Vagina (tissue), 2 donors: ENCODE data around the gene TMIE. TPM values are rescaled to one million over a fixed set of nuclear protein-coding genes. Genes with fewer than 3 reads are reported as not detected.

Experiments used
- DNase-seq, 2 donors: peaks; one replicate each; pipeline ENCODE4 v3.0.0-alpha.2; 2017; ENCODE audit errors: extremely low spot score in 2 of 2
- H3K27ac ChIP-seq: fragments of 200-600 bp; sonication (generic); one replicate; pipeline ENCODE4 v1.5.1; 2019
- H3K27me3 ChIP-seq: fragments of 200-600 bp; sonication (generic); one replicate; pipeline ENCODE4 v1.5.1; 2019
- H3K36me3 ChIP-seq, 2 donors: fragments of 200-600 bp; sonication (generic); one replicate each; pipeline ENCODE4 v1.5.1; 2017 to 2019
- H3K4me1 ChIP-seq: fragments of 200-600 bp; sonication (generic); one replicate; pipeline ENCODE4 v1.5.1; 2019
- H3K4me3 ChIP-seq, 2 donors: fragments of 200-600 bp; sonication (generic); 1 replicate in 1 of 2; 2 replicates in 1 of 2; pipeline ENCODE4 v1.5.1; 2016 to 2019
- H3K9me3 ChIP-seq: fragments of 200-600 bp; sonication (generic); one replicate; pipeline ENCODE4 v1.5.1; 2019
- POLR2A ChIP-seq, 2 donors: fragments of 450-650 bp; IDR thresholded peaks; one replicate each; pipeline ENCODE4 v1.6.1; 2017; ENCODE audit warnings: antibody characterized with exemption in 2 of 2, mild to moderate bottlenecking in 2 of 2, moderate library complexity in 2 of 2
- POLR2AphosphoS5 ChIP-seq, 2 donors: sonication (generic); formaldehyde crosslinking; IDR thresholded peaks; one replicate each; pipeline ENCODE4 v1.9.0; 2017; ENCODE audit warnings: antibody characterized with exemption in 2 of 2, mild to moderate bottlenecking in 2 of 2, low read depth in 1 of 2; ENCODE audit not compliant: insufficient read depth in 1 of 2
- intact Hi-C: fragments of 100-400 bp; cut with DNase I; formaldehyde crosslinking; loops from one replicate; pipeline ENCODE4 v1.15.1; 2023
- total RNA-seq: library from RNA; depleted of rRNA; stranded (reverse); fragments of >200 nt; gene quantifications from one replicate; pipeline ENCODE4 v1.2.3, GENCODE V29; 2016
- TF ChIP-seq, protein P1 (sequence below), 3 experiments: fragments of 450-650 bp in 2 of 3; fragments of 200-600 bp in 1 of 3; sonication (generic) in 1 of 3; IDR thresholded peaks; one replicate each; pipeline ENCODE4 v1.5.1; 2017 to 2019; ENCODE audit warnings: antibody characterized with exemption in 3 of 3, mild to moderate bottlenecking in 2 of 3, moderate library complexity in 2 of 3

TMIE gene
- total RNA-seq, 1 donor from 2014 or later, result 0.74 TPM

DNA sequence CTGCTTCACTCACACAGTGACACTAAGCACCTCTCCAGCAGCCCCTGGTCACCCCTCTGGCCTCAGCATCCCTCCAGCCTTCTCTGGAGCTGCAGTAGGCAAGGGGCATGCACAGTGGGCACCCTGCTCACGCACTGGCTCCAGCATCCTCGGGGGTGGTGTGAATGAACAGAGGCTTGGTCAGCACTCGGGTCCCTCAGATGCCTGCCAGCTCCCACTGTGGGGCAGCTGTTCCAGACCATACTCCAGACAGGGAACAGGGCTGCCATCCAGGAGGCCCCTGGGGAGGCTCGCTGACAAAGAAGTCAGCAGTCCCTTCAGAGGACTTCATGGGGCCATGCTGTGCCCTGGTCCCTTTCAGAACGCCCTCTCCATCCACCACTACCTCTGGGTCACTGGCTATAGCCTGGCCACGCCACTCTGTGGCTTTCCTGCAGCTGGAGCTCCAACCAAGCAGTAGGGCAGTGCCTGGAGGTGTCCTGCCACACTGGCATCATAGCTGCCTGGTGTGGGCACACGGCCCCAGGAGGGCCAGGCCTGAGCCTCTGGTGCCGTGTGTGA lies 34.1 kb upstream of the TMIE start:
- Histone ChIP-seq H3K4me3 (no peak overlapping the region), H3K36me3 (no peaks in the 10 kb centered on the region), H3K4me1 (peaks cover 14% of the 10 kb centered on the region), H3K9me3 (no peaks in the 10 kb centered on the region), H3K27ac (no peak overlapping the region), H3K27me3 (no peaks in the 10 kb centered on the region)
- intact Hi-C loops, result no loop called here
- no peak for DNase-seq
- TF ChIP-seq POLR2A (IDR thresholded peaks at IDR 0.05), result no peak
- TF ChIP-seq, protein P1, sequence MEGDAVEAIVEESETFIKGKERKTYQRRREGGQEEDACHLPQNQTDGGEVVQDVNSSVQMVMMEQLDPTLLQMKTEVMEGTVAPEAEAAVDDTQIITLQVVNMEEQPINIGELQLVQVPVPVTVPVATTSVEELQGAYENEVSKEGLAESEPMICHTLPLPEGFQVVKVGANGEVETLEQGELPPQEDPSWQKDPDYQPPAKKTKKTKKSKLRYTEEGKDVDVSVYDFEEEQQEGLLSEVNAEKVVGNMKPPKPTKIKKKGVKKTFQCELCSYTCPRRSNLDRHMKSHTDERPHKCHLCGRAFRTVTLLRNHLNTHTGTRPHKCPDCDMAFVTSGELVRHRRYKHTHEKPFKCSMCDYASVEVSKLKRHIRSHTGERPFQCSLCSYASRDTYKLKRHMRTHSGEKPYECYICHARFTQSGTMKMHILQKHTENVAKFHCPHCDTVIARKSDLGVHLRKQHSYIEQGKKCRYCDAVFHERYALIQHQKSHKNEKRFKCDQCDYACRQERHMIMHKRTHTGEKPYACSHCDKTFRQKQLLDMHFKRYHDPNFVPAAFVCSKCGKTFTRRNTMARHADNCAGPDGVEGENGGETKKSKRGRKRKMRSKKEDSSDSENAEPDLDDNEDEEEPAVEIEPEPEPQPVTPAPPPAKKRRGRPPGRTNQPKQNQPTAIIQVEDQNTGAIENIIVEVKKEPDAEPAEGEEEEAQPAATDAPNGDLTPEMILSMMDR (IDR thresholded peaks at IDR 0.05), result no peak
- no peak for TF ChIP-seq POLR2AphosphoS5 (IDR thresholded peaks at IDR 0.05; ENCODE audit: insufficient read depth in 1 of 2, low read depth in 1 of 2)

DNA sequence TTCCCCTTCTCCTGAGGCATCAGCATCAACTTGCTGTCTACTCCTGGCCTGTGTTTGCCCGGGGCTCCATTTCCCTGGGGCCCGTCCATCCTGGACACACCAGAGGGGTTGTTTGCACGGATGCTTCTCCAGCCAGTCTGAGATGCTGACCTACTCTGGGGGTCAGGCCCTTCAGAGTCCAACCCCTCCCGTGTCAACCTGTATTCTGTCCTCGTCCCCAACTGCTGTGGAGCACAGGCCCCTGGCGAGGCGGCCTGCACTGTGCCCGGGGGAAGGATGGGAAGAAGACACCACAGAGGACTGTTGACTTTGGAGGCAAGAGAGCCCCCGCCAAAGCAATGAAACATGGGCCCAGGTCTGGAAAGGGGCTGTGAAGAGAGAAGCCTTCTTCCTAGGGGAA lies 33.5 kb upstream of the TMIE start:
- TF ChIP-seq, protein P1 (IDR thresholded peaks at IDR 0.05), result no peak
- TF ChIP-seq POLR2AphosphoS5 (IDR thresholded peaks at IDR 0.05; ENCODE audit: insufficient read depth in 1 of 2, low read depth in 1 of 2), result no peak
- no peak for TF ChIP-seq POLR2A (IDR thresholded peaks at IDR 0.05)

DNA sequence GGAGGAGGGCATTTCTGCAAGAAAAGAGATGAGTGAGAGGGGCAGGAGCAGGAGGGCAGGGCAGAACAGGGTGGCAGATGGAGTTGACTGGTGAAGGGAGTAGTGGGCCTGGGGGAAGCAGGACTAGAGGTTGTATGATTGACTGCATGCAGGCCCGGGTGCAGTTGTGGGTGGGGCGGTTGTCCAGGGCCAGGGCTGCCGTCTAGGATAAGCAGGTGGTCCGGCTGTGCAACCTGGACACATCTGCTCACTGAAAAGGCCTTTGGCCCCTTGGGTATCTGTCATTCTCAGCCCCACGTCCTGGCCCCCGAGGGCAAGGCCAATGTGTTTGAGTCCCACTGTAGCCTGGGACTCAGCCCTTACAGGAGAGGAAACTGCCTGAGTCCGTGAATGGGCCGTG lies 33.1 kb upstream of the TMIE start:
- Histone ChIP-seq H3K27ac (no peak overlapping the region), H3K36me3 (peaks cover 0 to 1% of the 10 kb centered on the region in 2 donors), H3K27me3 (no peaks in the 10 kb centered on the region), H3K4me3 (no peak overlapping the region), H3K9me3 (no peaks in the 10 kb centered on the region), H3K4me1 (peaks cover 9% of the 10 kb centered on the region)
- TF ChIP-seq, protein P1 (IDR thresholded peaks at IDR 0.05), result no peak
- TF ChIP-seq POLR2A (IDR thresholded peaks at IDR 0.05) (no peak), POLR2AphosphoS5 (IDR thresholded peaks at IDR 0.05; ENCODE audit: insufficient read depth in 1 of 2, low read depth in 1 of 2) (no peak)
- intact Hi-C loops, result no loop called here
- no peak for DNase-seq

More for the DNA sequence above, 33.5 kb upstream of the TMIE start:
- Histone ChIP-seq H3K4me1 (peaks cover 13% of the 10 kb centered on the region), H3K4me3 (no peak overlapping the region), H3K36me3 (no peaks in the 10 kb centered on the region), H3K9me3 (no peaks in the 10 kb centered on the region), H3K27ac (no peak overlapping the region), H3K27me3 (no peaks in the 10 kb centered on the region)
- no peak for DNase-seq
- intact Hi-C loops, result no loop called here

DNA sequence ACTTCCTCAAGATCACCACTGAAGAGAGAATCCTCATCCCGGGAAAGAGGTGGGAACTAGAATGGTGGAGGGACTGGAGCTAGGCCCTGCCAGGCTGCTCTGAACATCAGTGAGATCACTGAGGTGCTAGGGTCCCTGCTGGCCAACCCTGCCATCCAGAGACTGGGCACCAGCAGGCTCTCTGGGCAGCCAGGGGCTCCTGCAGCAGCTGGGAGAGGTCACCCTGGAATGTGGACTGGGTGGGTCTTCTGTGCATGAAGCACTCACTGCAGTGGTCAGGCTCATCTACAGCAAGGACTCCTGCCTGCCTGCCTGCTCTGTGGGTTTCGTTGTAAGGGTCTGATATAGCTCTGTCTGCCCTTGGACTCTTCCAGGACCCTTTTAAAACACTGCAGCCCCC lies 32.6 kb upstream of the TMIE start:
- Histone ChIP-seq H3K4me3 (no peak overlapping the region), H3K9me3 (no peaks in the 10 kb centered on the region), H3K27me3 (no peaks in the 10 kb centered on the region), H3K36me3 (peaks cover 0 to 6% of the 10 kb centered on the region in 2 donors), H3K4me1 (peaks cover 4% of the 10 kb centered on the region), H3K27ac (no peak overlapping the region)
- intact Hi-C loops, result no loop called here
- DNase-seq, result no peak
- TF ChIP-seq, protein P1 (IDR thresholded peaks at IDR 0.05), result no peak
- TF ChIP-seq POLR2A (IDR thresholded peaks at IDR 0.05), result no peak
- TF ChIP-seq POLR2AphosphoS5 (IDR thresholded peaks at IDR 0.05; ENCODE audit: insufficient read depth in 1 of 2, low read depth in 1 of 2), result no peak

DNA sequence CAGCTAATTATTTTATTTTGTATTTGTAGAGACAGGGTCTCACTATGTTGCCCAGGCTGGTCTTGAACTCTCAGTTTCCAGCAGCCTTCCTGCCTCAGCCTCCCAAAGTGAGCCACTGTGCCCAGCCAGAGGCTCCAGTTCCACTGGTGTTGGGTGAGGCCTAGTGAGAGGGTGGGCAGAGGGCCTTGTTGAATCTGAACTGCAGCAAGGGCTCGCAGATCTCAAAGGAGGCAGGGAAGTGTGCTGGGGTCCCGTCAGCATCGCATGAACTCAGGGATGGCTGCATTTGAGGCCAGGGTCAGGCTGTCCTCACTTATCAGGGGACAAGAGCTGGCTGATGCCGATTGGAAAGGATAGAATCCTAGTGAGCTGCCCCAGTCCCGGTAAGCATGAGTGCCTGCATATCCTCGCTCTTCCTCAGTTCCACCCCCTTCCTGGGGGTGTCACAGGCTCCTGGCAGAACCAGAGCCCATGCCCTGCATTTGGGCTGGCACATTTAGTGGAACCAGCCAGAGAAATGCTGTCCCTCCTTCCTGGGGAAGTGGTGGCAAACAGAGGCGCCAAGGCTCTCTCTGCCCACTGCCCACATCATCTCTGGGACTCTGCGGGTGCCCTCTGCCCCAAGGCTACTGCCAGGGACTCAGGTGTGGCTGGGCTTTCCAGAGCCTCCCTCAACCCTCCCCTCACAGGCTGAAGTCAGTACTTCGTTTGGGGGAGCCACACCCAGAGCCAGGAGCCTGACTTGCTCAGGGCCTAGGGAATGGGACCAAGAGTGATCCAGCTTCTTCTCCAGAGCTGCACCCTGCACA lies 31.8 kb upstream of the TMIE start:
- H3K36me3 ChIP-seq, result peaks cover 0 to 7% of the 10 kb centered on the region in 2 donors
- H3K27me3 ChIP-seq, result no peaks in the 10 kb centered on the region
- H3K4me1 ChIP-seq, result no peaks in the 10 kb centered on the region
- no peak overlapping the region for H3K4me3 ChIP-seq
- H3K9me3 ChIP-seq, result no peaks in the 10 kb centered on the region
- TF ChIP-seq POLR2A (IDR thresholded peaks at IDR 0.05), result no peak
- TF ChIP-seq, protein P1 (IDR thresholded peaks at IDR 0.05), result no peak
- TF ChIP-seq POLR2AphosphoS5 (IDR thresholded peaks at IDR 0.05; ENCODE audit: insufficient read depth in 1 of 2, low read depth in 1 of 2), result no peak
- intact Hi-C loops, result no loop called here
- H3K27ac ChIP-seq, result no peak overlapping the region
- no peak for DNase-seq
